Activated effector memory CD4-positive, alpha-beta T cell treated with anti-CD3 and anti-CD28 coated beads, Interleukin-2, amount 50 U/mL, for 16 hours (primary cell): ENCODE data around the gene LRRC59.

Source experiments
- DNase-seq: peaks from one replicate; pipeline ENCODE4 v3.0.0-alpha.2; 2020

LRRC59 gene

DNA sequence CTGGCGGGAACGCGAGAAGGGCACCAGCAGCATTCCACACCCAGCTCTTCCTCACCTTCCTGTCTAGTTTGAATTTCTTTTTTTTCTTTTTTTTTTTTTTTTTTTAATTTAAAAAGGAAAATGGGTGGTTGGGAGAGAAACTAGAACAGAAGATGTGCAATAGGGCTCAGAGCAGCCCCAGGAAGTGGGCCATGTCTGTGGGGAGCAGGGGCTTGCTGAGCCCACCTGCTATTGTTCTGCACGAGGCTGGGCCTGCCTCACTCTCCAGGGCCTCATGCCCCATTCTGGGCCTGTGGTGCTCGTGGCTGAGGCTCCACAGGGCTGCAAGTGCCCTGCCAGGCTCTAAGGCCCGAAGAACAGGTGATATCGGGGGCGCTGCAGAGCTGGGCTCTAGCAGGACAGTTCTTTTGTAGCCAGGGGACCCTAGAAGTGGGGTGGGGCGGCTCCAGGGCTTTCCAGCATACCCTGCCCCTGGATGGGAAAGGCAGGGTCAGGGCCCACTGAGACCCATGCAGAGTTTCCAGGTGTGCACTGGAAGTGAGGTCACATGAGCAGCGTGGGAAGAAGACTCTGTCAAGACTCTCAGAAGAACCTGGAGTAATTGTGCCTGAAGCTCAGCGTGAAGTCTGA lies 36.7 kb downstream of the LRRC59 start:
- DNase-seq: no peak

- DNase-seq: peak; percentile 54
Measured at GRCh38 chr17:50359998-50360461, 37.3 kb downstream of the LRRC59 start.

DNA sequence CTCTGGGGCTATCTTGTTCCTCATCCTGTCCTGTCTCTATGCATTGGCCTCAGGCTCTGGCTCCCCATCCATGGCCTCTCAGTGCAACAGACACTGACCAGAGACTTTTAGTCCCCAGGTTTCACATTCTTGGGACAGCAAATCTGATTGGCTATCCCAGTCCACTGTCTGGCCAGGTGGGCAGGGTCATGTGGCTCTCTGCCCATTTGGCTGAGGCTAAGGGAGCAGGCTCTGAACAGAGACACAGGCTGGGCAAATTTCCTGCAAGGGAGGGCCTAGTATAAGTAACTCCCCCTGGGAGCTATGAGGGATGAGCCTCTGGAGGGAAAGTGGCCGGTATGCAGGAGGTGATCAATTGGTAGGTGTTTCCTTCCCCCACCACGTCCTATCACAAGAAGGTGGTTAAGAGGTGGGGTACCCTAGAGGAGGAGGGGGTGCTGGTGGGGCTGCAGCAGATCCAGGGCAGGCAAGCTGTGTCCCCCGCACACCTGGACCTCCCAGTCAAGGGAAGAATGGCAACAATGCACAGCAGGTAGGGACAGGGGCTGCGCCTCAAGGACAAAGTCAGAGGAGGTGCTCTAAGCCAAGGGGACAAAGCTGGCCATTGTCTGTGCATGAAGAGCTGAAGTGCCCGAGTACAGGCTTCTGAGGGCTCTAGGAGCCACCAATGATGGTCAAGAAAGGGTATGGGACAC lies 38.2 kb downstream of the LRRC59 start:
- no peak for DNase-seq

- no peak for DNase-seq
Measured at GRCh38 chr17:50358177-50358576, 39.1 kb downstream of the LRRC59 start.

DNA sequence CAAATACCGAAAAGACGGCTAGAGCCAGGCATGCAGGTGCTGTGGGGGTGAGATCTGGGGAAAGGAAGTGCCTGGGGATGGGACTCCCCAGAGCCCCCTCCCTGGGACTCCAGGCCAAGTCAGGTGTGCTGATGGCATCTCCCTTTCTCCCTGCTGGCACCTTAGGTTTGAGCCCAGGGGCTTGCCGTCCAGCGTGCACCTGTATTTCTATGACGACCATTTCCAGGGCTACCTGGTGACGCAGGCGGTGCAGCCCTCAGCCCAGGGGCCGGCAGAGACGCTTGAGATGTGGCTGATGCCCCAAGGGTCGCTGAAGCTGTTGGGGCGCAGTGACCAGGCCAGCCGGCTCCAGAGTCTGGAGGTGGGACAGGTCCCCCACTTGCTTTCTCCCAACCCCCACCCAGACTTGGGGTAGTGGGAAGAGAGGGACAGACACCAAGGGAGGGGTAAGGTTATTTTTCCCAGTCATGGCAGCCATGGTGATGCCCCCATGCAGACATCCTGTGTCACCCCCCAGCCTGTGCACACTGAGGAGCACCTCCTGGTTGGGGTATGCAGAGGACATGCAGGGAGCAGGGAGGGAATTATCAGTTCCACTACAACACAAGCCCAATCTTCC lies 40.3 kb downstream of the LRRC59 start:
- DNase-seq: peak; percentile 48

DNA sequence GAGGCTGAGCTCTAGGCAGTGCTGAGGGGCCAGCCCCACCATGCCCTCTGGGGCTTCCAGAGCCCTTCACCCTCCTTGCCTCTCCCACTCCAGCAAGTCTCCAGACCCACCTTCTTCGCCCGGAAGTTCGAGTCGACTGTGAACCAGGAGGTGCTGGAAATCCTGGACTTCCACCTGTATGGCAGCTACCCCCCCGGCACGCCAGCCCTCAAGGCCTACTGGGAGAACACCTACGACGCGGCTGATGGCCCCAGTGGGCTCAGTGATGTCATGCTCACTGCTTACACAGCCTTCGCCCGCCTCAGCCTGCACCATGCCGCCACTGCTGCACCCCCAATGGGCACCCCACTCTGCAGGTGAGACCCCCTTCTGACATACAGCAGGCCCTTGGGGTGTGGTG lies 40.9 kb downstream of the LRRC59 start:
- peak; percentile 58 for DNase-seq

GRCh38 chr17:50355701-50356341 lies 41.5 kb downstream of the LRRC59 start:
- DNase-seq: peak; percentile 58

DNA sequence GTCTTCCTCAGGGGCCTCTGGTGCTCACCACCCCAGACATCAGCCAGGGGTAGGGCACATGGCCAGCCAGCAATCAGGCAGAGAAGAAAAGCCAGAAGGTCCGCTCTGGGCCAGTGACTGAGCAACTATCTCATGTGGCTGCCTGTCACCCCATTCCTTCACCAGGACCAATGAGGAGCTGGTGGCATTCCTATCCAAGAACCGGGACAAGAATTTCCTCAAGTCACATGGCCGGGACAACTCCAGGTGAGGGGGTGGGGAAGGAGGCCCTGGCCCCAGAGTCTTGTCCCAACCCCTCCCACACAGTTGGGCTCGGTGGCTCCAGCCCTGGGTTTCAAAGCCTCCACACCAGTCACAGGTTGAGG lies 42.0 kb downstream of the LRRC59 start:
- no peak for DNase-seq

- DNase-seq: peak; percentile 50
Measured at GRCh38 chr17:50354776-50355175, 42.5 kb downstream of the LRRC59 start.

DNA sequence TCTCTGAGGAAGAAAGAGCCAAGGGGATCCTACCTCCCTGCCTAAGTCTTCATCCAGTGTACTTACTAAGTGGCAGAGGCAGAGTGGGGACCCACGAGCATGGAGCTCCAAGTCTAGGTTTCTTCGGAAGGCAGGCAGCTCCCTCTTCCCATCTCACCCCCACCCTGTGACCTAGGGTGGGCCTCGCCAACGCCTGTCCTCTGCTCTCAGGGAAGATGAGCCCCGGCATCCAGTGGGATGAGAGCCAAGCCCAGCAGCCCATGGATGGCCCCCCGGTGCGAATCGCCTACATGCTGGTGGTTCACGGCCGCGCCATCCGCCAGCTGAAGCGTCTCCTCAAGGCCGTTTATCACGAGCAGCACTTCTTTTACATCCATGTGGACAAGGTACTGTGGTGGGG lies 43.1 kb downstream of the LRRC59 start:
- DNase-seq: peak; percentile 59

DNA sequence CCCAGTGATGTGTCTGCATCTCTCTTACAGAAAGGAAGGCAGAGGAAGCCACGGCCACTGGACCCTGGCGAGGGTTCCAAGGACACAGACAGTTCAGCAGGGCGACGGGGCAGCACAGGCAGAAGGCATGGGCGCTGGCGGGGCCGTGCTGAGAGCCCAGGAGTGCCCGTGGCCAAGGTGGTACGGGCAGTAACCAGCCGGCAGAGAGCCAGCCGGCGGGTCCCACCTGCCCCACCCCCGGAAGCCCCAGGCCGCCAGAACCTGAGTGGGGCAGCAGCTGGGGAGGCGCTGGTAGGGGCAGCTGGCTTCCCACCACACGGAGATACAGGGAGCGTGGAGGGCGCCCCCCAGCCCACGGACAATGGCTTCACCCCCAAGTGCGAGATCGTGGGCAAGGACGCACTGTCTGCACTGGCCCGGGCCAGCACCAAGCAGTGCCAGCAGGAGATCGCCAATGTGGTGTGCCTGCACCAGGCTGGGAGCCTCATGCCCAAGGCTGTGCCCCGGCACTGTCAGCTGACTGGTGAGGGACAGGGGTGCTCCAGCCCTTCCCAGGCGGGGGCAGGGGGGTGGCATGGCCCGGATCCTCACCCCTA lies 43.6 kb downstream of the LRRC59 start:
- DNase-seq: peak; percentile 56

- DNase-seq: peak; percentile 52
Measured at GRCh38 chr17:50352693-50353599, 44.4 kb downstream of the LRRC59 start.

DNA sequence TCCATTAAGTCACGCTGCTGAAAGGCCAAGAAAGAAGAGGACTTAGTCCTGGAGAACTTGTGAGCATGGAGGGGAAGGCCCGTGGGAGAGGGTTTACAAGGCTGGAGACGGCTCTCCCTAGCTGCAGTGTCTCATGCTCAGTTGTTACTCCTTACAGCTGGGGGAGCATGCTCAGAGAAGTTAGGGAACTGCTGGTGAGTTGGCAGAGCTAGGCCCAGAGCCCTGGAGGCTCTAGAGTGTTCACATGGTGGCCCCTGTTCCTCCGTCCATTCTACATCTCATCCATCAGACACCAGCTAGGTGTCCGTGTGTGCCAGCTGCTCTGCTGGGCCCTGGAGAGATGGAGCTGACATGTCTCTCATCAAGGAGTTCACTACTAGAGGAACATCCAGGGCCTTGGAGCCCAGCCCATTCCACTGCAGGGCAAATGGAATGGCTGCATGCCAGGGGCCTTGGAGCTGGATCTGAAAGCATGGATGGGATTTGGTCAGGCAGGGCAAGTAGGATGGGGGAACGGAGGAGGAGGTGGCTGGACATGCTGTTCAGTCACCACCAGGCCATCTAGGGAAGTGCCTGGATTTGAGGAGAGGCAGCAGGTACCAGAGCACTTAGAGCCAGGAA lies 45.1 kb downstream of the LRRC59 start:
- DNase-seq: peak; percentile 62

GRCh38 chr17:50350733-50351132 lies 46.6 kb downstream of the LRRC59 start:
- peak; percentile 43 for DNase-seq

- DNase-seq: peak; percentile 49
Measured at GRCh38 chr17:50349243-50349600, 48.1 kb downstream of the LRRC59 start.

- peak; percentile 50 for DNase-seq
Measured at GRCh38 chr17:50348522-50349242, 48.6 kb downstream of the LRRC59 start.

GRCh38 chr17:50347894-50348291 lies 49.4 kb downstream of the LRRC59 start:
- no peak for DNase-seq

- peak; percentile 57 for DNase-seq
Measured at GRCh38 chr17:50347117-50347893, 50.0 kb downstream of the LRRC59 start.

GRCh38 chr17:50346313-50347116 lies 50.8 kb downstream of the LRRC59 start:
- peak; percentile 83 for DNase-seq
